Spleen (tissue), 7 donors: Measurements from ENCODE around the gene DUSP6.

Experiments used
- CTCF ChIP-seq, 11 experiments: fragments of 200-600 bp in 7 of 11; fragments of 450-650 bp in 4 of 11; sonication (generic) in 4 of 11; IDR thresholded peaks in 8 of 11; conservative IDR thresholded peaks in 3 of 11; 1 replicate in 7 of 11; 2 replicates in 4 of 11; pipeline versions ENCODE4 v1.4.0 to v1.8.0; 2016 to 2021; ENCODE audit warnings: antibody characterized with exemption in 11 of 11, inconsistent platforms in 4 of 11, mild to moderate bottlenecking in 1 of 11
- POLR2A ChIP-seq, 3 donors: fragments of 450-650 bp; IDR thresholded peaks; one replicate each; pipeline ENCODE4 v1.5.1; 2017; ENCODE audit warnings: antibody characterized with exemption in 3 of 3, mild to moderate bottlenecking in 1 of 3
- POLR2AphosphoS5 ChIP-seq, 3 donors: sonication (generic); formaldehyde crosslinking; IDR thresholded peaks; one replicate each; pipeline ENCODE4 v1.5.1; 2017; ENCODE audit warnings: antibody characterized with exemption in 3 of 3
- donor health status: DM: no; HTN: no; CAD: no; lungs with moderate emphysema.
- donor health status: DM: no; HTN: no; CAD: no.
- donor health status: DM: no; HTN: no; CAD: no.

- TF ChIP-seq CTCF (IDR thresholded peaks at IDR 0.05 in 8 of 11, conservative IDR thresholded peaks at IDR 0.05 in 3 of 11): no peak
- no peak for TF ChIP-seq POLR2A (IDR thresholded peaks at IDR 0.05)
- no peak for TF ChIP-seq POLR2AphosphoS5 (IDR thresholded peaks at IDR 0.05)
Observed at GRCh38 chr12:89314060-89314761, 38.1 kb downstream of the DUSP6 start.
